Body of pancreas (tissue), 4 donors: ENCODE results near the gene TMEM72. TPM values are rescaled to one million over a fixed set of nuclear protein-coding genes. Genes with fewer than 3 reads are reported as not detected.
A peak's percentile ranks its signal among the peaks of the same experiment; 100 is the strongest.

Experiments used
- ATAC-seq: fragments of 150-250 bp; one replicate; pipeline ENCODE4 v1.9.1; 2016
- DNase-seq, 4 donors: peaks; one replicate each; pipeline ENCODE4 v3.0.0-alpha.2; 2019
- H3K27ac ChIP-seq, 4 donors: fragments of 200-600 bp; sonication (generic); 1 replicate in 3 of 4; 2 replicates in 1 of 4; pipeline versions ENCODE4 v1.5.1 to v1.6.1; 2016 to 2019; ENCODE audit warnings: mild to moderate bottlenecking in 1 of 4, mixed read lengths in 1 of 4, moderate library complexity in 1 of 4
- H3K27me3 ChIP-seq, 2 donors: fragments of 200-600 bp; sonication (generic); one replicate each; pipeline ENCODE4 v1.6.0; 2016; ENCODE audit warnings: mild to moderate bottlenecking in 1 of 2
- H3K36me3 ChIP-seq, 2 donors: fragments of 200-600 bp; sonication (generic); replicated peaks in 1 of 2; 2 replicates each; pipeline ENCODE4 v1.5.1; 2016; ENCODE audit warnings: low read depth in 2 of 2; ENCODE audit not compliant: insufficient read depth in 1 of 2
- H3K4me1 ChIP-seq: fragments of 200-600 bp; sonication (generic); one replicate; pipeline ENCODE4 v1.6.0; 2016
- H3K4me3 ChIP-seq, 2 donors: fragments of 200-600 bp; sonication (generic); 1 replicate in 1 of 2; 2 replicates in 1 of 2; pipeline ENCODE4 v1.5.1; 2016 to 2019
- H3K9me3 ChIP-seq, 3 donors: fragments of 200-600 bp; sonication (generic); 1 replicate in 2 of 3; 2 replicates in 1 of 3; pipeline ENCODE4 v1.5.1; 2016
- CTCF ChIP-seq, 7 experiments: fragments of 450-650 bp in 4 of 7; fragments of 200-600 bp in 3 of 7; sonication (generic) in 3 of 7; IDR thresholded peaks; one replicate each; pipeline ENCODE4 v1.5.1; 2016 to 2019; ENCODE audit warnings: antibody characterized with exemption in 7 of 7
- POLR2A ChIP-seq, 3 donors: fragments of 450-650 bp; IDR thresholded peaks; one replicate each; pipeline ENCODE4 v1.6.1; 2016; ENCODE audit warnings: antibody characterized with exemption in 3 of 3, mild to moderate bottlenecking in 2 of 3
- WGBS, 2 donors: methylation state at CpG; one replicate each; pipeline ENCODE4 v1.1.5; 2017; 5-methylcytosine and 5-hydroxymethylcytosine counted together
- intact Hi-C: fragments of 100-400 bp; cut with DNase I; formaldehyde crosslinking; loops from one replicate; pipeline ENCODE4 v1.15.1; 2023
- total RNA-seq, 2 donors: library from RNA; depleted of rRNA; stranded (reverse); fragments of >200 nt; gene quantifications; one replicate each; pipeline ENCODE4 v1.1.0, GENCODE V29; 2016

TMEM72 gene
- total RNA-seq, 2 donors from 2014 or later: 4.7 to 10.2 TPM

DNA sequence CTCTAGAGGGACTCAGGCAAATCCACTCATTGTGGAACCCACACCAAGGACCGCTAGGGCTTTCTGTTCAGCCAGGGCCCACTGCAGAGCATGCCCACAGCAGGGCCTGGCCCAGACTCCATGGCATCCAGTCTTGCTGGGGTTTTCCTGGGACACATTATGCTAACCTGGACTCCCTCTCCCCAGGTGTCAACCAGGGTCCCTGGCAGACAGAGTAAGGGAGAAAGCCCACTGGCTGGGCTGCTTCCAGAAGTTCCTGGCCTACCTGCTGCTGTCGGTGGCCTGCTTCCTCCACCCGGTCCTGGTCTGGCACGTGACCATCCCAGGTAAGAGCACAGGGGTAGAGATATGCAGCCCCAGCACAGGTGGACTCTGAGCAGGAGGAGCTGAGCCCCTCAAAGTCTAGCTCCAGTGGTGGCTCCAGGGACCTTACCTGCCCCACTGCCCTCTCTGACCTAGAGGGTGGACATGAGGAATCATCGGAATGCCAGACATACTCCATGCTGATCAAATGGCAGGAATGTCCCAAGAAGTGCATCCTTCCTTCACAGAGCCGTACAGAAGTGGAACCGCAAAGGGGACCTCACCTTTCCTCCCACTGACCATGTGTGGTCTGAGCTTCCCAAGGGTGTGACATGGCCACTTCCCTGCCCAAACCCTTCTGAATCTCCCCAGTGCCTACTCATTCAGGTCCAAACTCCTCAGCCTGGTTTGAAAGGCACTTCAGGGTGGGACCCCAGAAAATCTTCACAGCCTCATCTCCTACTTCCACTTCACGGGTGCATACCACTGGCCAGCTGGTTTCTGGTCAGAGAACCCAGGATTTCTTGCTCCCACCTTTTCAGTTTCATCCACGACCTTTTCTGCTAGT lies 22.5 kb downstream of the TMEM72 start:
- TF ChIP-seq POLR2A (IDR thresholded peaks at IDR 0.05) (no peak), CTCF (IDR thresholded peaks at IDR 0.05) (no peak)
- 73% methylated on average over 6 to 9 of the region's 9 CpGs for WGBS, 2 donors
- no peak for ATAC-seq
- intact Hi-C loops: loop anchor here (5.0 kb wide), 1 partner anchor 39 kb away; no protein-coding TSS in a partner anchor
- Histone ChIP-seq H3K27me3 (no peaks in the 10 kb centered on the region), H3K27ac (peak overlapping the region in 3 of 4 donors; percentile 69 to 81 (median 81)), H3K4me3 (no peak overlapping the region), H3K9me3 (no peaks in the 10 kb centered on the region), H3K36me3 (no peaks in the 10 kb centered on the region), H3K4me1 (peaks cover 45% of the 10 kb centered on the region)
- DNase-seq: no peak

DNA sequence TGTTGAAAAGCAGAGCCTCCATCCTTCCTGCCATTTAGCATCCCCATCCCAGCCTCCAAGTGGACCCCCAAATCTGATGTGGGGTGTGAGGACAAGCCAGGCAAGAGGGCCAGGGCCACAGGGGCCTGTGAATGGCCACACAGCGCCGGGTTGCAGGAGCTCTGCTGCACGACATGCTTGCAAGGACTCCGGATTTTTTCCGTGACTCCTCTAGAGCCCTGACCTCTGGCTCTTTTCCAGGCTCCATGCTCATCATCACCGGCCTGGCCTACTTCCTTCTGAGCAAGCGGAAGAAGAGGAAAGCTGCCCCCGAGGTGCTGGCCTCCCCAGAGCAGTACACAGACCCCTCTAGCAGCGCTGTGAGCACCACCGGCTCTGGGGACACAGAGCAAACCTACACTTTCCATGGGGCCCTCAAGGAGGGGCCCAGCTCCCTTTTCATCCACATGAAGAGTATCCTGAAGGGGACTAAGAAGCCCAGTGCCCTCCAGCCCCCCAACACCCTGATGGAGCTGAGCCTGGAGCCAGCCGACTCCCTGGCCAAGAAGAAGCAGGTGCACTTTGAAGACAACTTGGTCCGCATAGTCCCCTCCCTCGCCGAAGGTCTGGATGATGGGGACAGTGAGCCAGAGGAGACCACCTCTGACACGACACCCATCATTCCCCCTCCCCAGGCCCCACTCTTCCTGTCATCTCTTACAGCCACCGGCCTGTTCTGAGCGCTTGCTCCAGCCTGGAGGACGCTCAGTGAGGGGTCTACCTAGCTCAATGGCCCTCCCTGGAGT lies 23.5 kb downstream of the TMEM72 start:
- no peak for DNase-seq
- WGBS, 2 donors: 71 to 79% methylated on average over 13 to 18 of the region's 18 CpGs
- ATAC-seq: no peak
- Histone ChIP-seq H3K4me1 (peaks cover 45% of the 10 kb centered on the region), H3K27me3 (no peaks in the 10 kb centered on the region), H3K4me3 (no peak overlapping the region), H3K9me3 (no peaks in the 10 kb centered on the region), H3K36me3 (no peaks in the 10 kb centered on the region), H3K27ac (peak overlapping the region in 3 of 4 donors; percentile 69 to 81 (median 81))
- TF ChIP-seq POLR2A (IDR thresholded peaks at IDR 0.05): no peak
- TF ChIP-seq CTCF (IDR thresholded peaks at IDR 0.05): no peak
- intact Hi-C loops: loop anchor here (5.0 kb wide), 1 partner anchor 38 kb away; no protein-coding TSS in a partner anchor

GRCh38 chr10:44935201-44935965 lies 24.2 kb downstream of the TMEM72 start:
- intact Hi-C loops: no loop called here
- Histone ChIP-seq H3K4me3 (no peak overlapping the region), H3K9me3 (no peaks in the 10 kb centered on the region), H3K27ac (peak overlapping the region in 3 of 4 donors; percentile 69 to 81 (median 81)), H3K4me1 (peaks cover 45% of the 10 kb centered on the region), H3K27me3 (no peaks in the 10 kb centered on the region), H3K36me3 (no peaks in the 10 kb centered on the region)
- TF ChIP-seq POLR2A (IDR thresholded peaks at IDR 0.05) (peak in 2 of 3 donors; percentile 25 to 33), CTCF (IDR thresholded peaks at IDR 0.05) (no peak)
- ATAC-seq (peak; percentile 75), DNase-seq (peak; percentile 52 to 74 (median 66))
- WGBS, 2 donors: 55 to 63% methylated on average over 3 to 9 of the region's 9 CpGs

- H3K27me3 ChIP-seq: no peaks in the 10 kb centered on the region
- intact Hi-C loops: no loop called here
- ATAC-seq (no peak), DNase-seq (peak in 1 of 4 donors; percentile 3)
- no peaks in the 10 kb centered on the region for H3K36me3 ChIP-seq
- no peak overlapping the region for H3K4me3 ChIP-seq
- H3K4me1 ChIP-seq: peaks cover 45% of the 10 kb centered on the region
- TF ChIP-seq POLR2A (IDR thresholded peaks at IDR 0.05) (no peak), CTCF (IDR thresholded peaks at IDR 0.05) (no peak)
- no peaks in the 10 kb centered on the region for H3K9me3 ChIP-seq
- WGBS, 2 donors: 37 to 62% methylated on average over 3 of the region's 3 CpGs
- H3K27ac ChIP-seq: peak overlapping the region in 3 of 4 donors; percentile 69 to 81 (median 81)
Measured at GRCh38 chr10:44935966-44936295, 24.8 kb downstream of the TMEM72 start.
